Activated CD4-positive, alpha-beta T cell treated with anti-CD3 and anti-CD28 coated beads for 4 hours (primary cell): ENCODE results near the gene MACROD1.

Experiments used
- DNase-seq, 2 donors: peaks; one replicate each; pipeline ENCODE4 v3.0.0-alpha.2; 2020

MACROD1 gene

GRCh38 chr11:64072871-64073270, 93.0 kb downstream of the MACROD1 start:
- no peak for DNase-seq

- no peak for DNase-seq
Measured at GRCh38 chr11:64072403-64072802, 93.5 kb downstream of the MACROD1 start.

GRCh38 chr11:64071849-64072248, 94.1 kb downstream of the MACROD1 start:
- DNase-seq = no peak

GRCh38 chr11:64070314-64070681, 95.6 kb downstream of the MACROD1 start:
- DNase-seq = no peak

- DNase-seq = no peak
Measured at GRCh38 chr11:64069401-64070313, 96.3 kb downstream of the MACROD1 start.

GRCh38 chr11:64068705-64069400, 97.1 kb downstream of the MACROD1 start:
- DNase-seq = no peak

- DNase-seq = no peak
Measured at GRCh38 chr11:64067230-64067993, 98.5 kb downstream of the MACROD1 start.

GRCh38 chr11:64065712-64066111, 100.2 kb downstream of the MACROD1 start:
- DNase-seq = no peak

- no peak for DNase-seq
Measured at GRCh38 chr11:64065141-64065465, 100.8 kb downstream of the MACROD1 start.

- DNase-seq = no peak
Measured at GRCh38 chr11:64064374-64065140, 101.4 kb downstream of the MACROD1 start.

GRCh38 chr11:64063777-64064176, 102.1 kb downstream of the MACROD1 start:
- DNase-seq = no peak

GRCh38 chr11:64062185-64063039, 103.5 kb downstream of the MACROD1 start:
- DNase-seq = no peak

GRCh38 chr11:64060861-64061444, 105.0 kb downstream of the MACROD1 start:
- DNase-seq = peak; percentile 36 to 39

- no peak for DNase-seq
Measured at GRCh38 chr11:64060263-64060860, 105.6 kb downstream of the MACROD1 start.

- DNase-seq = no peak
Measured at GRCh38 chr11:64059339-64060140, 106.4 kb downstream of the MACROD1 start.

- DNase-seq = no peak
Measured at GRCh38 chr11:64058494-64058893, 107.4 kb downstream of the MACROD1 start.

- no peak for DNase-seq
Measured at GRCh38 chr11:64057890-64058289, 108.0 kb downstream of the MACROD1 start.

- DNase-seq = no peak
Measured at GRCh38 chr11:64056861-64057260, 109.1 kb downstream of the MACROD1 start.

- DNase-seq = no peak
Measured at GRCh38 chr11:64056213-64056785, 109.6 kb downstream of the MACROD1 start.

GRCh38 chr11:64055077-64055476, 110.8 kb downstream of the MACROD1 start:
- no peak for DNase-seq
